ENCODE data around the gene RAB8B.

The RAB8B gene

DNA sequence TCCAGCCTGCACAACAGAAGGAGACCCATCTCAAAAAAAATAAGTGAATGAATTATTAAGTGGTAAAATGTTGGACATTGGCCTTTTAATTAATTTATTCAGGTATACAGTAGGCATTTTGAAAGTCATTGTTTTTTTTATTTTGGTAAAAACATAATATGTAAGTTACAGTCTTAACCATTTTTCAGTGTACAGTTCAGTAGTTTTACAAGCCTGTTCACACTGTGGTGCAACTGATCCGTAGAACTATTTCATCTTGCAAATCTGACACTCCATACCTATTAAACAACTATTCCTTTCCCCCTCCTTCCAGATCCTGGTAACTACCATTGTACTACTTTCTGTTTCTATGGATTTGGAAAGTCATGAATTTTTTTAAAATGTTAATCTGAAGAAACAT lies 51.9 kb downstream of the RAB8B start:
- Histone ChIP-seq H3K9me3 (no peaks in the 10 kb centered on the region), H3K27ac (no peak overlapping the region), H3K27me3 (no peaks in the 10 kb centered on the region), H3K4me1 (peaks cover 0 to 24% (median 3%) of the 10 kb centered on the region in 4 donors), H3K36me3 (peaks cover 0 to 6% (median 3%) of the 10 kb centered on the region in 3 donors), H3K4me3 (no peak overlapping the region)
- TF ChIP-seq, protein P1, sequence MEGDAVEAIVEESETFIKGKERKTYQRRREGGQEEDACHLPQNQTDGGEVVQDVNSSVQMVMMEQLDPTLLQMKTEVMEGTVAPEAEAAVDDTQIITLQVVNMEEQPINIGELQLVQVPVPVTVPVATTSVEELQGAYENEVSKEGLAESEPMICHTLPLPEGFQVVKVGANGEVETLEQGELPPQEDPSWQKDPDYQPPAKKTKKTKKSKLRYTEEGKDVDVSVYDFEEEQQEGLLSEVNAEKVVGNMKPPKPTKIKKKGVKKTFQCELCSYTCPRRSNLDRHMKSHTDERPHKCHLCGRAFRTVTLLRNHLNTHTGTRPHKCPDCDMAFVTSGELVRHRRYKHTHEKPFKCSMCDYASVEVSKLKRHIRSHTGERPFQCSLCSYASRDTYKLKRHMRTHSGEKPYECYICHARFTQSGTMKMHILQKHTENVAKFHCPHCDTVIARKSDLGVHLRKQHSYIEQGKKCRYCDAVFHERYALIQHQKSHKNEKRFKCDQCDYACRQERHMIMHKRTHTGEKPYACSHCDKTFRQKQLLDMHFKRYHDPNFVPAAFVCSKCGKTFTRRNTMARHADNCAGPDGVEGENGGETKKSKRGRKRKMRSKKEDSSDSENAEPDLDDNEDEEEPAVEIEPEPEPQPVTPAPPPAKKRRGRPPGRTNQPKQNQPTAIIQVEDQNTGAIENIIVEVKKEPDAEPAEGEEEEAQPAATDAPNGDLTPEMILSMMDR (IDR thresholded peaks at IDR 0.05): no peak
- intact Hi-C loops (cut with DNase I; ENCODE audit: low total_unique reads): no loop called here
- DNase-seq: no peak

DNA sequence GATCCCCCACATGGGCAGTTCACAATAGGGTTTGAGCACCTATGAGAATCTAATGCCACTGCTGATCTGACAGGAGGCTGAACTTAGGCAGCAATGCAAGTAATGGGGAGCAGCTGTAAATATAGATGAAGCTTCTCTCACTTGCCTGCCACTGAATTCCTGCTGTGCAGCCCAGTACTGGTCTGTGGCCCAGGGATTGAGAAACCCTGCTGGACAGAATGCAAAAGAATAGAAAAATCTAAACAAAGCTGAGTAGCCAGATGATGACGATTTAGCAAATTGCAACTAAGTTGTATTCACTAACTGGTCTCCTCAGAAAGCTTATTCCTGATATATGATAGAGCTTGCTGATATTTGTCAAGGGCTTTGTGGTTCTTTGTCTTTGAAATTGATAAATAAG lies 53.7 kb downstream of the RAB8B start:
- peaks cover 0 to 9% (median 3%) of the 10 kb centered on the region in 3 donors for H3K36me3 ChIP-seq
- H3K4me1 ChIP-seq: peaks cover 0 to 38% (median 7%) of the 10 kb centered on the region in 4 donors
- H3K9me3 ChIP-seq: no peaks in the 10 kb centered on the region
- intact Hi-C loops (cut with DNase I; ENCODE audit: low total_unique reads): no loop called here
- no peaks in the 10 kb centered on the region for H3K27me3 ChIP-seq
- peak overlapping the region; percentile 28 to 40 for H3K27ac ChIP-seq
- peak in 1 of 2 donors; percentile 52 for DNase-seq
- TF ChIP-seq, protein P1 (IDR thresholded peaks at IDR 0.05): no peak
- no peak overlapping the region for H3K4me3 ChIP-seq

DNA sequence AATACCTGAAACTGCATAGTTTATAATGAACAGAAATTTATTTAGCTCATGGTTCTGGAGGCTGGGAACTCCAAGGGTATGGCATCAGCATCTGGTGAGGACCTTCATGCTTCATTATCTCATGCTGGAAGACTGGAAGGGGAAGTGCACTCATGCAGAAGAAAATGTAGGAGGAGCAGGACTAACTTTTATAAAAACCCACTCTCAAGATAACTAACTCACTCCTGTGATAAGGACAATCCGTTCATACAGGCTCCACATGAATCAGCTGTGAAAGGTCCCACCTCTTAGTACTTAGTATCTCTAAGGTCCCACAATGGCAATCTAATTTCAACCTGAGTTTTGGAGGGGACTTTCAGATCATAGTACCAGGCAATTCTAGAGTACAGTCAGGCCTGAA lies 54.4 kb downstream of the RAB8B start:
- H3K27ac ChIP-seq: peak overlapping the region; percentile 28 to 40
- TF ChIP-seq, protein P1 (IDR thresholded peaks at IDR 0.05): no peak

DNA sequence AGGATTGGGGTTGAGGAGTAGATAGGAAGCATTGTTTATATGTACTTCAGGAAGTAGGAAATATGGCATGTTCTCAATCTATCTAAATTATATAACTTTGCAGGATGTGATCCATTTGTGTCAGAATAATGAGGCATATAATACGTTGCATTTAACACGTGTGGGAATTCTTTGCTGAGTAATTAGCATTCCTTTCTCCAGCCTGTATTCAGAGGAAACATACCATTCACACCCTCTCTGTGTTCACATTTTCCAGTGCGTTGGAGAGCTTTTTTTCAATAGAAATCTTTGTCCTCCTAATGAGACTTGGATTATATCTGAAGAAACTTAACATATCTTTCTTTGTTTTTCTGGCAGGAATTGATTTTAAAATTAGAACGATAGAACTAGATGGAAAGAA lies 55.0 kb downstream of the RAB8B start:
- Histone ChIP-seq H3K36me3 (peaks cover 0 to 9% (median 3%) of the 10 kb centered on the region in 3 donors), H3K27ac (peak overlapping the region; percentile 27 to 40), H3K9me3 (no peaks in the 10 kb centered on the region), H3K27me3 (no peaks in the 10 kb centered on the region), H3K4me3 (no peak overlapping the region), H3K4me1 (peaks cover 0 to 25% (median 5%) of the 10 kb centered on the region in 4 donors)
- TF ChIP-seq, protein P1 (IDR thresholded peaks at IDR 0.05): no peak
- DNase-seq: no peak
- intact Hi-C loops (cut with DNase I; ENCODE audit: low total_unique reads): no loop called here

More for the DNA sequence above, 54.4 kb downstream of the RAB8B start:
- intact Hi-C loops (cut with DNase I; ENCODE audit: low total_unique reads): no loop called here
- H3K4me3 ChIP-seq: no peak overlapping the region
- peaks cover 0 to 31% (median 7%) of the 10 kb centered on the region in 4 donors for H3K4me1 ChIP-seq
- no peaks in the 10 kb centered on the region for H3K27me3 ChIP-seq
- no peaks in the 10 kb centered on the region for H3K9me3 ChIP-seq
- DNase-seq: no peak
- H3K36me3 ChIP-seq: peaks cover 0 to 9% (median 3%) of the 10 kb centered on the region in 3 donors

DNA sequence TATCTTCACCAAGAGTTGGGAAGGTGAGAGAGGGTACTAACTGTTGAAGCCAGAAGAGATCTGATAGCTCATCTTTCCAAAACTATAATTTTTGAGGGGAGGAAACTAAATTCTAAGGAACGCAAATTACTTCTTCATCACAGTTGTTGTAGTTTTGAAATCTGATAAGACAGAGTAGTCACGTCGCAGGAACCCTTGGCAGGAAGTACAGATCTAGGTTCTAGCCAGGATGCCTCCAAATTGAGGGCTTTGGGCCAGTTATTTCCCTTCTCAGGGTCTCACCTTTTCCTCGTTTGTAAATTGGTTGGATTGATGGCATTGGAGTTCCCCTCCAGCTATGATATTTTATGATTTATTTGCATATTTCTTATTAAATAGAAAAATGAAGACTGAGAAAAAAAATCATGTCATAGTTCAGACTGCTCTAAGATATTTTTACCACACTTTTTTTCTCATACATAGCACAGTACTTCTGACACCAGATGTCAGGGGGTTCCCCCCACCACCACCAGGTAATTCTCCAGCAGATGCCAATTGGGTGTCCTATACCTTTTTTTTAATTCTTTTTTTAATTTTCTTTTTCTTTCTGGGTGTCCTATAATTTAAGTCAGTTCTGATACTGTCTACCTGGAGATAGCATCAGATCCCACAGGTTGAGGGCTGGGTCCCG lies 55.7 kb downstream of the RAB8B start:
- Histone ChIP-seq H3K27ac (peak overlapping the region; percentile 27 to 40), H3K27me3 (no peaks in the 10 kb centered on the region), H3K4me1 (peaks cover 0 to 25% (median 5%) of the 10 kb centered on the region in 4 donors), H3K36me3 (peaks cover 0 to 12% (median 3%) of the 10 kb centered on the region in 3 donors), H3K9me3 (no peaks in the 10 kb centered on the region), H3K4me3 (no peak overlapping the region)
- TF ChIP-seq, protein P1 (IDR thresholded peaks at IDR 0.05): no peak
- intact Hi-C loops (cut with DNase I; ENCODE audit: low total_unique reads): no loop called here
- no peak for DNase-seq

Data from tibial artery (tissue), 4 donors.